ENCODE data around the gene DDB1.

The DDB1 gene

GRCh38 chr11:61350336-61350735 is 17.4 kb upstream of the DDB1 start:
- Mint-ChIP-seq H3K4me1 (peaks cover 6% of the 10 kb centered on the region), H3K36me3 (ENCODE audit: insufficient read depth) (peaks cover 23% of the 10 kb centered on the region), H3K9me3 (no peaks in the 10 kb centered on the region), H3K27ac (ENCODE audit: low read depth) (no peak overlapping the region), H3K27me3 (no peaks in the 10 kb centered on the region), H3K4me3 (no peak overlapping the region)
- ATAC-seq (replicated peaks; ENCODE audit: extremely low read depth, poor library complexity, severe bottlenecking) (no peak), DNase-seq (ENCODE audit: low spot score in 2 of 2) (no peak)

GRCh38 chr11:61349916-61350315 is 17.0 kb upstream of the DDB1 start:
- Mint-ChIP-seq H3K27me3 (no peaks in the 10 kb centered on the region), H3K9me3 (no peaks in the 10 kb centered on the region), H3K4me3 (no peak overlapping the region), H3K4me1 (peaks cover 6% of the 10 kb centered on the region), H3K27ac (ENCODE audit: low read depth) (no peak overlapping the region), H3K36me3 (ENCODE audit: insufficient read depth) (peaks cover 23% of the 10 kb centered on the region)
- no peak for ATAC-seq (replicated peaks; ENCODE audit: extremely low read depth, poor library complexity, severe bottlenecking)
- no peak for DNase-seq (ENCODE audit: low spot score in 2 of 2)

GRCh38 chr11:61349189-61349751 is 16.4 kb upstream of the DDB1 start:
- DNase-seq (ENCODE audit: low spot score in 2 of 2) (no peak), ATAC-seq (replicated peaks; ENCODE audit: extremely low read depth, poor library complexity, severe bottlenecking) (no peak)
- no peak overlapping the region for H3K27ac Mint-ChIP-seq (ENCODE audit: low read depth)
- H3K9me3 Mint-ChIP-seq = no peaks in the 10 kb centered on the region
- peaks cover 6% of the 10 kb centered on the region for H3K4me1 Mint-ChIP-seq
- H3K27me3 Mint-ChIP-seq = no peaks in the 10 kb centered on the region
- H3K36me3 Mint-ChIP-seq (ENCODE audit: insufficient read depth) = peaks cover 25% of the 10 kb centered on the region
- no peak overlapping the region for H3K4me3 Mint-ChIP-seq

- Mint-ChIP-seq H3K36me3 (ENCODE audit: insufficient read depth) (peaks cover 19% of the 10 kb centered on the region), H3K4me3 (no peak overlapping the region), H3K9me3 (no peaks in the 10 kb centered on the region), H3K27me3 (no peaks in the 10 kb centered on the region), H3K4me1 (no peaks in the 10 kb centered on the region), H3K27ac (ENCODE audit: low read depth) (no peak overlapping the region)
- ATAC-seq (replicated peaks; ENCODE audit: extremely low read depth, poor library complexity, severe bottlenecking) (no peak), DNase-seq (ENCODE audit: low spot score in 2 of 2) (no peak)
Observed at GRCh38 chr11:61347916-61348461, 15.1 kb upstream of the DDB1 start.

GRCh38 chr11:61345954-61346843 is 13.3 kb upstream of the DDB1 start:
- ATAC-seq (replicated peaks; ENCODE audit: extremely low read depth, poor library complexity, severe bottlenecking) = no peak
- H3K27me3 Mint-ChIP-seq = no peaks in the 10 kb centered on the region
- H3K27ac Mint-ChIP-seq (ENCODE audit: low read depth) = peak overlapping the region; percentile 67
- no peak overlapping the region for H3K4me3 Mint-ChIP-seq
- H3K9me3 Mint-ChIP-seq = no peaks in the 10 kb centered on the region
- peaks cover 17% of the 10 kb centered on the region for H3K36me3 Mint-ChIP-seq (ENCODE audit: insufficient read depth)
- H3K4me1 Mint-ChIP-seq = no peaks in the 10 kb centered on the region
- DNase-seq (ENCODE audit: low spot score in 2 of 2) = no peak

- Mint-ChIP-seq H3K9me3 (no peaks in the 10 kb centered on the region), H3K27ac (ENCODE audit: low read depth) (no peak overlapping the region), H3K36me3 (ENCODE audit: insufficient read depth) (peaks cover 11% of the 10 kb centered on the region), H3K4me1 (no peaks in the 10 kb centered on the region), H3K4me3 (no peak overlapping the region), H3K27me3 (no peaks in the 10 kb centered on the region)
- ATAC-seq (replicated peaks; ENCODE audit: extremely low read depth, poor library complexity, severe bottlenecking) (no peak), DNase-seq (ENCODE audit: low spot score in 2 of 2) (no peak)
Observed at GRCh38 chr11:61345170-61345610, 12.3 kb upstream of the DDB1 start.

- ATAC-seq (replicated peaks; ENCODE audit: extremely low read depth, poor library complexity, severe bottlenecking) = no peak
- Mint-ChIP-seq H3K27ac (ENCODE audit: low read depth) (no peak overlapping the region), H3K36me3 (ENCODE audit: insufficient read depth) (peaks cover 9% of the 10 kb centered on the region), H3K9me3 (no peaks in the 10 kb centered on the region), H3K27me3 (no peaks in the 10 kb centered on the region), H3K4me1 (no peaks in the 10 kb centered on the region), H3K4me3 (no peak overlapping the region)
- no peak for DNase-seq (ENCODE audit: low spot score in 2 of 2)
Observed at GRCh38 chr11:61343792-61344745, 11.2 kb upstream of the DDB1 start.

- H3K27me3 Mint-ChIP-seq = no peaks in the 10 kb centered on the region
- ATAC-seq (replicated peaks; ENCODE audit: extremely low read depth, poor library complexity, severe bottlenecking) (no peak), DNase-seq (ENCODE audit: low spot score in 2 of 2) (no peak)
- no peak overlapping the region for H3K4me3 Mint-ChIP-seq
- H3K9me3 Mint-ChIP-seq = no peaks in the 10 kb centered on the region
- H3K36me3 Mint-ChIP-seq (ENCODE audit: insufficient read depth) = peaks cover 5% of the 10 kb centered on the region
- H3K4me1 Mint-ChIP-seq = no peaks in the 10 kb centered on the region
- H3K27ac Mint-ChIP-seq (ENCODE audit: low read depth) = no peak overlapping the region
Observed at GRCh38 chr11:61342207-61342803, 9.4 kb upstream of the DDB1 start.

- no peak for ATAC-seq (replicated peaks; ENCODE audit: extremely low read depth, poor library complexity, severe bottlenecking)
Observed at GRCh38 chr11:61341706-61342105, 8.8 kb upstream of the DDB1 start.

GRCh38 chr11:61340979-61341378 is 8.1 kb upstream of the DDB1 start:
- Mint-ChIP-seq H3K4me3 (no peak overlapping the region), H3K9me3 (no peaks in the 10 kb centered on the region), H3K27ac (ENCODE audit: low read depth) (no peak overlapping the region), H3K4me1 (peaks cover 6% of the 10 kb centered on the region), H3K27me3 (no peaks in the 10 kb centered on the region), H3K36me3 (ENCODE audit: insufficient read depth) (peaks cover 5% of the 10 kb centered on the region)
- ATAC-seq (replicated peaks; ENCODE audit: extremely low read depth, poor library complexity, severe bottlenecking) = no peak
- DNase-seq (ENCODE audit: low spot score in 2 of 2) = no peak

More at GRCh38 chr11:61341706-61342105, 8.8 kb upstream of the DDB1 start:
- H3K36me3 Mint-ChIP-seq (ENCODE audit: insufficient read depth) = peaks cover 5% of the 10 kb centered on the region
- H3K4me3 Mint-ChIP-seq = no peak overlapping the region
- no peaks in the 10 kb centered on the region for H3K27me3 Mint-ChIP-seq
- peaks cover 5% of the 10 kb centered on the region for H3K4me1 Mint-ChIP-seq
- DNase-seq (ENCODE audit: low spot score in 2 of 2) = no peak
- H3K27ac Mint-ChIP-seq (ENCODE audit: low read depth) = no peak overlapping the region
- H3K9me3 Mint-ChIP-seq = no peaks in the 10 kb centered on the region

GRCh38 chr11:61339490-61339878 is 6.6 kb upstream of the DDB1 start:
- Mint-ChIP-seq H3K36me3 (ENCODE audit: insufficient read depth) (peaks cover 5% of the 10 kb centered on the region), H3K9me3 (no peaks in the 10 kb centered on the region)
- no peak for ATAC-seq (replicated peaks; ENCODE audit: extremely low read depth, poor library complexity, severe bottlenecking)

More at GRCh38 chr11:61339490-61339878, 6.6 kb upstream of the DDB1 start:
- H3K4me3 Mint-ChIP-seq = no peak overlapping the region
- no peaks in the 10 kb centered on the region for H3K27me3 Mint-ChIP-seq
- no peak for DNase-seq (ENCODE audit: low spot score in 2 of 2)
- H3K4me1 Mint-ChIP-seq = peaks cover 6% of the 10 kb centered on the region
- H3K27ac Mint-ChIP-seq (ENCODE audit: low read depth) = no peak overlapping the region
